HG02588 (cell line): ENCODE measurements around the gene FANCC.

Experiments
- ATAC-seq: cut with Tn5 transposase; IDR thresholded peaks from one replicate; pipeline ENCODE4 v1.9.1; 2021; ENCODE audit warnings: mild to moderate bottlenecking, moderate library complexity; ENCODE audit not compliant: unreplicated experiment

The FANCC gene

DNA sequence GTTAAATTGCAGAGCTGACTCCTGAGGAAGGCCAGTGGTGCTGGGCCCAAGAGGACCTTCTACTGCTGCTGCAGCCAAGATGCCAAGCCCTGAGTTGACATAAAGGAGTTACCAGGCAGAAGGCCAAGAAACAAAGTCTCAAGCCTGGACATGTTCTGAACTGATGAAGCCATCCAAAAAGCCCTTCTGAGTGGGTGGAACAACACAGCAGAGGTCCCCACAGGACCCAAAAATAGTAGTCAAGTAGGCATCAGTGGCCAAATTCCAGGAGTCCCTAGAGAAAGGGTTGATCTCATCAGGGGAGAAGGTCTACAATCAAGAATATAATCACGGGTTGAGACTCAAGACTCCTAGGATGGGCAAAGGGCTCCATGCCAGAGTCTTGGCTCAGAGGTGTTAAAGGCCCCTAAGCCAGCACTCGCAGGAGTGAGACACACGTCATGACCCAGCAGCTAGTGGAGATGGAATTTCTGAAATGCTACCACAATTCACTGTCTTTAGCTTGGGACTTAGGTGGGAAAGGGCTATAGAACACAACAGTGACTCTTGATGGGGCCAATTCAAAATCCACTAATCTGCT, 119.7 kb downstream of the FANCC start:
- ATAC-seq, result no peak

DNA sequence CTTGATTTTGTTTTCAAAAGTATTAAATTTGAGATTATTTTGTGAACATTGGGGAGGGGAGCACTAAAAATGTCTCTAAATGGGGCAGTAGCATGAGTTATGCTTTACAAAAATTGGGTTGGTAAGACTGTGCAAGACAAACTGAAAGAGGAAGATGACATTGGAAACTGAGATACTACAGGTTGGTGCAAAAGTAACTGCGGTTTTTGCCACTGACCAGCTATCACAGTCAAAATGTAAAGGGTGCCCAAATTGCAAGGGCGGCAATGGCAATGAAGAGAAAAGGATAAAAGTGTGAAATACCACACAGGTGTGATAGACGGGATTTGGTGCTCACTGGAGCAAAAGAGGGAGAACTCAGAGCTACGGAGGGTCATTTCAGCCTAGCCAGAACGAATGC, 124.0 kb downstream of the FANCC start:
- no peak for ATAC-seq

DNA sequence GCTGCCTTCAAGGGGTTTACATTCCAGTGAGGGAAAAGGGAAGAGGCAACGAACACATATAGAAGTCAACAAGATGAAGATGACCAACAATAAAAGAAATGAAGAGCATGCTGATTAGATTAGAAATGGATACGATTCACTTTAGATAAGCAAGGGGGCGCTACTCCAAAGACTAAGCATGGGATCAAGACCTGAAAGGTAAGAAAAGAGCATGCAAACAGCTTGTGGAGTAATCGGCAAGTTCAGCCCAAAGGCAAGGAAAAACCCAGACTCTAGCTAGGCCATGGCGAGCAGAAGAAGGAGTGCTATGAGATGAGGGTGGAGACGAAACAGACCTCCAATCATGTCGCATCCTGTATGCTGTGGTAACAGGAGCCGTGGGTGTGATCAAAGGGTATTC, 124.4 kb downstream of the FANCC start:
- ATAC-seq, result no peak

DNA sequence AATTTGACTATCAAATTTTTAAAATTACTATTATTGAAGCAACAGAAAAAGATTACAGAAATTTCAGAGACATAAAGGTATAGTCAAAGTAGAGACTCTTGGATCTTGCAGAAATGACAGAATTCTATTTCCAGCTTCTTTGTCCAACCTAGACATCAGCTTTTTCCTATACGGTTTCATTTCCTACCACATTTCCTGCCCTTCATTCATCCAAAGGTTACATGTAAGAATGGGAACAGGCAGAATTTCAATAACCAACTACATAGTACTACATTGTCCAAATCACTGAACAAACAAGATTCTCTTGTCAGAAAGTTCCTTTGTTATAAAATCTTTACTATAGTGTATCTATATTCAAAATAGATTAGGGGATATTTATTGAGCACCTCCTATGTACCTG, 124.9 kb downstream of the FANCC start:
- ATAC-seq, result no peak

DNA sequence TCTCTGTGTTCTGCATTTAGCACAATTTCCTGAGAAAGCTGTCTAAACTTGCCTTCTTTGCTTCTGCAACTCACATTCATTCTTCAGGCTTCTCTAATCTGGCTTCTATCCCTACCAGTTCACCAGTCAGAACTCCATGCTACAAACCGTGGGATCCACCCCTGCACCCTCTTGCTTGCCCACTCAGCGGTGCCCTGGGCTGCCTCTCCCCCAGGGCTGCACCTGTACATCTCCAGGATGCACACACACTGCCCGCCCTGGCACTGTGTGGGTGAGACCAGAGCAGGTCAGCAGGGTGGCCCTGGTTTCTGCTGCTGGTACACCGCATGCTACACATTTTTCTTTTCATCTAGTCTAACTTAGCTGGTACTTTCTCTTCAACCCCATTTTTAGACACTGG, 127.1 kb downstream of the FANCC start:
- no peak for ATAC-seq

DNA sequence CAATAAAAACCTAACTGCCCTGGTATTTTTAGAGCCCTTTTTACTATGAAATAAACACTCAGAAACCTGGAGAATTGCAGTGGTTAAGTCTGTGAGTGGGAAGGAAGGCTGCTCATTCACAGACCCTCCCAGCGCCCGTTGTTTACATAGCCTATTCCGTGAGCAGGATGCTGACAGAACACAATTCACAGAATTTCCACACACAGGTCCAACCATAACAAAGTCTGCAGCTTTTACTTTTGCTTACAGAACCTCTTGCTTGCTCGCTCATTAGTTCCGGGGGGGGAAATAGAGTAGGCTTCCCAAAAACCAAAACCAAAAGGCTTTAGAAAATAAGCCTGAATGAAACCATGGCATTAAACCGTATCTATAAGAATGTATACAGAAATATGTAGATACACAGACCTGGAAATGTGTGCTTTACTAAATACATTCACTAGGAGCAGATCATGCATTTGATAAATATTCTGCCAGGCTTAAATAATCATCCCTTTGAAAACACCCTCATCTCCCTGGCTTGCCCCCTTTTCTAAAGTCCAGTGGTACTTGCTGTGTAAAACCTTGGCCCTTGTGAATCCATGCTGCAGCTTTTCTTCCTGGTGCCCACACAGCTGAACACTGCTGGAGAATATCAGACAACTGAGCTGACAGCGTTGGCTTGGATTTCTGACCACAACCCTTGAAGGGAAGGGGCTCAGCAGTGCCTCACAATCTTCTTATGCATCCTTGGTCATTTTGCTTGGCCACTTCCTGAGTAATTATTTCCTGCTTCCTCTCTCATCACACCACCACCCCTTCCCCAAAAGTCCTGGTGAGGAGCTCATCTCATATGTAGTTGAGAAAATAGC, 128.0 kb downstream of the FANCC start:
- no peak for ATAC-seq

DNA sequence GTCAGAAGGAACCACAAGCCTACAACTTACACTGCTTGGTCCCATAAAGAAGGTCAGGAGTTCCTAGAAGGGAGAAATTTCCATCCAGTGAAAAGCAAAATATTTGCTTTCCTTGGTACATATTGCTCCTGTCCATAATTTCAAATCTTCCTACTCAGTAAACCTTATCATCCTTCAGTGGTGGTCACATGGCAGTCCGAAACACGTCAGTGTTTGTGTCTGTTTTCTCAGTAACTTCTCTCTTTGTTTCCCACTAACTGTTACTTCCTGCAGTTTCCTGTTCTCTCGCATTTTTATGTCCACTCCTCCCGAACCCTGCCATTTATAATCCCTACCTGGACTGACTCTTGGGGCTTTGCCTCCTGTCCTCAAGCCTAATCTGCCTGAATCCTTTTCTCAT, 129.1 kb downstream of the FANCC start:
- ATAC-seq, result no peak

DNA sequence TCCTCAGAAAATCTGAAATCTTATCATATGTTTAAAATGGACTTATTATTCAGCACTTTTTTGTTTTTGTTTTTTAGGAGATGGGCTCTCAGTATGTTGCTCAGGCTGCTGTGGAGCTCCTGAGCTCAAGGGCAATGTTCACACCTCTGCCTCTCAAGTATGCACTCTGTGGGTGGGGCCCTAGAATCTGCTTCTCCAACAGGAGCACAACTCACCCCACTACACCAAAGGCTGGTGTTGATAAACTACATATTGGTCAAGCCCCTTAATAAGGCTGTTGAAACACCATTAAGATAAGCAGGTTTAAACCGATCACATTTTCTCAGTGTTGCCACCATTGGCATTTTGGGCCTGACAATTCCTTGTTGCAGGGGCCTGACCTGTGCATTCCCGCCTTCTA, 131.6 kb downstream of the FANCC start:
- ATAC-seq, result no peak

DNA sequence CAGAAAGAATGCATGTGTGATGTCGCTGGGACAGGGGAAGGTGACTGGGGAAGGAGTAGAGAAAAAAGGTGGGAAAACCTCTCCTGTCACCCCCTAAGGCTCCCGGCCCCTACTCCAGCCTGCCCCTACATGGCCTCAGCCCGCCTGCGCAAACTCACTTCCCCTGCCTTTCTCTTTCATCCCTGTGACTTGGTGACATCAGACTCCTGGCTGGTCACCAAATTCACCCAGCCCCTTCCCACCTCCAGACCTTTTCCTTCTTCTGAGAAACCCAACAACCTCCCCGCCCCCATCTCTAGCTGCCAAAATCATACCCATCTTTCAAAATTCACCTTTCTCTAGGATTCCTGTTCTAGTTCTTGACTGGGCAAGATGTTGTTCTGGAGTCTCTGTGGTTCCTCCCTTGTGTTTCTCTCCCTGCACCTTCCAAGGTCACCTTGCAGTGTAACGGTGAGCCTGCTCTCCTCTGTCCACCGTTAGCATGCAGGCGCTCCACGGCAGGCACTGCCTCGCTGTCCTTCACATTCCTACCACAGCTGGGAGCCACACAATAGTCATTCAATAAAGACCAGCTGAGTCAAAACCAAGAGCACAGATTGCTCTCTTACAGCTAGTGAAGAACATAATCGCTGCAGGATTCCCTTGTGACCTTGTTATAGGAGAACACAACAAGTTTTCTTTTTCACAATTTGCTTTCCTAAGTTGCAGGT, 134.5 kb downstream of the FANCC start:
- ATAC-seq, result no peak

DNA sequence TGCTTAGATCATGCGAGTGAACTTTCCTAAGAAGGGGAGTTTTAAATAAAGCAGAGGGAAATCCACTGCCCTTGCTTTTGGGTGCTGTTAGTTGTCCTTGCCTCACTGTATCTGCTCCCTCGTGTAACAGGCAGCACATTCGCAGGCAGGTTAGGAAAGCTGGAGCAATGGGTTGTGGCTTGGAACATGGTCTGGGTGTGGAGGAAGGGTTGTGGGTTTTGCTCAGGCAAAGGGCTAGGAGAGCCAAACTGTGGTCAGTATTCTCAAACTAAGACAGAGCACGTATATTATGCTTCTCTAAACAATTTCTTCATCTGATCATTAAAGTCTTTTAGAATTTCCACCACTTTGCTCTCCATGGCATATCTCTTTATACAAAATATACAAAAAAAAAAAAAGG, 135.7 kb downstream of the FANCC start:
- ATAC-seq, result no peak

DNA sequence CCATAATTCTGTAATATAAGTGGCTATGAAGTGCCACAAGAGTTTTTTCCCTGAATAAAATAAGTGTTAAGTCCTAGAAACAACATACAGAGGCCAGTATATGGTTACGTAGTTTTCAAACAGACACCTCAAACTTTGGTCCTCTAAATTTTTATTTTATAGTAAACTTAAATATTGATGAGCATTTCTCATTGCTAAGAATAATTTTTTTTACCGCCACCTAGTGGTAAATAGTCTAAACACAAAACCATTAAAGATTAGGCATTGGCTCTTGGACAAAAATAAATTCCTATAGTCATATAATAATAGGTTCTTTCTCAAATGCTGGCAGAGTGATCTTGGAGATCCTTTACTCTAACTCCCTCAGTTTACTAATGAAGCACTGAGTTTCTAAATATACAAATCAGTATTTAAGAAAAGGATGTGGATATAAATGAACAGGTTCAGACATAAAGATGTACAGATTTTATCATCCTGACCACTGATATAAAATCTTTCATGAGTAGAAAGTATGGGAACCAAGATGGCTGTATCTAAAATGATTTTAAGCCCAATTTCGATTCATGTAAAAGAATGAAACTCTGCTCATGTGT, 136.2 kb downstream of the FANCC start:
- ATAC-seq, result no peak

DNA sequence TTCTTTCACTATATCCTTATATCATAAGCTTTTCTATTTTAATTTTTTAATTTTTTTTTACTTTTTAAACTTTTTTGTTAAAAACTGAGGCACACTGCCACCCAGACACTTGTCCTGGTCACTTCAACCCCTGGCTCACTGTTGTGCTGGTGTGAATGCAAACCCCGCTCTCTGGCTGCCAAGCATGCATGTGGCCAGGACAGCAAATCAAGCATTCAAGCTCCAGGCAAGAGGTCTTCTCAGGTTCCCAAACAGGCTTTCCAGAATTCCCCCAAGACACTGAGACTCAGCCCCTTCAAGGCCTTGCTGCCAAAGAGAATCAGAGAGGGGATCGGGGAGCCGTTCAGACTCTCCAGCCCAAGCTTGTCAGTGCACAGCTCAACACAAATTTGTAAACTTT, 139.9 kb downstream of the FANCC start:
- ATAC-seq, result no peak

DNA sequence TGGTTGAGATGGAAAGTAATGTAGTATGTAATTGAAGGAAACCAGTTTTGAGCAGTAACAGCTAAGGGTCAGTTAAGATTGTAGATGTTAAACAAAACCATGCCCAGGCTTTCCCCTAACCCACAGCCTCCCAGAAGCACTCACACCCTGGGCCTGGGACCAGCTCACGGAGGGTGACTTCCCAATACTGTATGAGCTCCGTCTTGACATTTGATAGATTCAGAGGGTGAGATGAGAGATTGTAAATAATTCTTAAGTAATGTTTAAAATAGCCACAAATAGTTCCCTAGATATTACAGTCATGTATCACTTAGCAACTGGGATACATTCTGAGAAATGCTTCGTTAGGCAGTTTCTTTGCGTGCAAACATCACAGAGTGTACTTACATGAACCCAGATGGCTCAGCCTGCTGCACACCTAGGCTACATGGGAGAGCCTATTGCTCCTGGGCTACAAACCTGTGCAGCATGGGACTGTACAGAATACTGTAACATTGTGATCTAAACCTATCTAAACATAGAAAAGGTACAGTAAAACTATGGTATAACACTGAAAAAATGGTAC, 140.7 kb downstream of the FANCC start:
- no peak for ATAC-seq

DNA sequence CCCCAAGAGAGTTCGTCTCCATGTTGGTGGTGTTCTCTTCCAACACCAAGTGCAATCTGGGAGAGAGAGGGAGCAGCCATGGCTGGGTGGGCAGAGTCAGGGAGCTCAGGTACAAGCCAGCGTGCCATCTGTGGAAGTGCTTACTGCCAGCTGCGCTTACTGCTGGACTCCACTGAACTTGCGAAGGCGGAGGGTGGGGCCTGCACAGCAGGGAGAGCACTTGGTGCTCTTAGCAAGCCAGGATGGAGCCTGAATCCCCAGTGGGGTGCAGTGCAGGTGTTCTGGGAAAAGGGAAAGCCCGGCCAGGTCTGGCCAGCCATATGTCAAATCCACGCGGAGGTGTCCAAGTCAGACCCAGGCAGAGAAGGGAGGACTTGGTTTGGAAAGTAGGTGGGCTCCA, 142.0 kb downstream of the FANCC start:
- no peak for ATAC-seq

DNA sequence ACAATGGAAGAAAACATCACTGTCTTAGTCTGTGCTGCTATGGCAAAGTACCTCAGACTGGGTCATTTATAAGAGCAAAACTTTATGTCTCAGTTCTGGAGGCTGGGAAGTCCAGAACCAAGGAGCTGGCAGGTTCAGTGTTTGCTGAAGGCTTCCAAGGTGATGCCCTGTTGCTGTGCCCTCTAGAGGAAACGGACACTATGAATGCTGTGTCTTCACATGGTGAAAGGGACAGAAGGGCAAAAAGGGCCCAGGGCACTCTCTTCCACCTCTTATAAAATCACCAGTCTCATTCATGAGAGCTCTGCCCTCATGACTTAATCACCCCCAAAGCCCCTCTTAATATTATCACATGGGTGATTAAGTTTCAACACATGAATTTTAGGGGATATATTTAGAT, 143.5 kb downstream of the FANCC start:
- ATAC-seq, result no peak

DNA sequence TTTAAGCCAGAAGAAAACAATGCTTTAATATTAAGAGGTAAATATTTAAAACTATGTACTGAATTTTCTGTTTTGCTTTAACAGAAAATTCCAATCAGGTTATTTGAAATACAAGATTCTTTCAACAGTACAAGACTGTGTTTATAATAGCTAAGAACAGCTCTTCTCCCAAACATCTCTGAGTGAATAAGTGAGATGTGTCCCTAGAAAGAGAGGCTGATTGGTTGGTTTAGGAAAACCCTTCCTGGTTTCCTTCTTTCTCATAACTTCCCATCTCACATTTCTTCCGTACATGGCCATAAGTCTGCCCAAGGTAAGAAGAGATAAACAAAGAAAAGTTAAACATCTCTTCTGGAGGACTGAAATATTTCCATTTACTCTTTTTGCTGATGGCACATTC, 145.9 kb downstream of the FANCC start:
- no peak for ATAC-seq

DNA sequence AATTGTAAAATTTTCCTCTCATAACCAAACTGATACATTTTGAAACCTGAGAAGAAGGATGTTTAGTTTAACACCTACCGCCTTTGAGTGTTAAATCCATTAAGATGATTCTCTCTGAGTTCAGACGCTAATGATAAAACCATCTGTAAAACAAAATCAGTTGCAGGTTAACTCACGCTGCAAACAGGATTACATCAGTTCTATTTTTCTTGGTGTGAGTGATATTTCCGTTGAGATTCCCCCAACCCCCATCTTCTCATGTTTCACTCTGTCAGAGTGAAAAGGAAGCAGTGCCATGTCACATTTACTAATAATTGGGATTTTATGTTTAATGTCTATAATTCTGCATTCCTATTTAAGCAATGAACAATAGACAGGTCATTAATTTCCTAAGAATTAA, 146.5 kb downstream of the FANCC start:
- ATAC-seq, result no peak

DNA sequence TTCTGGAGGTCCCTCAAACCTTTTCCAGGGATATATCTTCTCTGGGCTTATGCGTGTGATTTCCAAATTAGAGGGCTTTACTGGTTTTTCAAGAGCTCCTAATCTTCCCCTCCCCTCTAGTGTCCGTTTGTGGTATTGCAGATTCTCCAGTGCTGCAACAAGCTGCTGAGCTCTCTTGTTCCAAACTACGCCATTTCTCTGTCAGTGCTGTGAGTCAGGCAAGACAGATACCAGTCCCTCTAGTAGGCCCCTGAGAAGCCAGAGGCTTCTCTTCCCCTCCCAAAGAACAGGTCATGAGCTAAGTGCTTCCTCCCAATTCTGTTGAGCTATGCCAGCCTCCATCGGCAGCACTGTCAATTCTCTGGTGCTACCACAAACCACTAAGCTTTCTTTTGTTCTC, 149.5 kb downstream of the FANCC start:
- ATAC-seq, result no peak

DNA sequence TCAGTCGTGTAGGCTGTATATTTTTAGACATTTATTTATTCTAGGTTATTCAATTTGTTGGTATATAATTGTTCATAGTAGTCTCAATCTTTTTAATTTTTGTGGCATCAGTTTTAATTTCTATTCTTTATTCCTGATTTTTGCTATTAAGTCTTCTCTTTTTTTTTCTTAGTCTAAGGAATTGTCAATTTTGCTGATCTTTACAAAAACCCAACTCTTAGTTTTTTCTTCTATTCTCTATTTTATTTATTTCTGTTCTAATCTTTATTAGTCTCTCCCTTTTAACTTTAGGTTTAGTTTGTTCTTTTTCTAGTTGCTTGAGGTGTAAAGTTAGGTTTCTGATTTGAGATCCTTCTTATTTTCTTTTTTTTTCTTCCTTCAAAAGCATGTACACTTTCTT, 152.5 kb downstream of the FANCC start:
- ATAC-seq, result no peak

DNA sequence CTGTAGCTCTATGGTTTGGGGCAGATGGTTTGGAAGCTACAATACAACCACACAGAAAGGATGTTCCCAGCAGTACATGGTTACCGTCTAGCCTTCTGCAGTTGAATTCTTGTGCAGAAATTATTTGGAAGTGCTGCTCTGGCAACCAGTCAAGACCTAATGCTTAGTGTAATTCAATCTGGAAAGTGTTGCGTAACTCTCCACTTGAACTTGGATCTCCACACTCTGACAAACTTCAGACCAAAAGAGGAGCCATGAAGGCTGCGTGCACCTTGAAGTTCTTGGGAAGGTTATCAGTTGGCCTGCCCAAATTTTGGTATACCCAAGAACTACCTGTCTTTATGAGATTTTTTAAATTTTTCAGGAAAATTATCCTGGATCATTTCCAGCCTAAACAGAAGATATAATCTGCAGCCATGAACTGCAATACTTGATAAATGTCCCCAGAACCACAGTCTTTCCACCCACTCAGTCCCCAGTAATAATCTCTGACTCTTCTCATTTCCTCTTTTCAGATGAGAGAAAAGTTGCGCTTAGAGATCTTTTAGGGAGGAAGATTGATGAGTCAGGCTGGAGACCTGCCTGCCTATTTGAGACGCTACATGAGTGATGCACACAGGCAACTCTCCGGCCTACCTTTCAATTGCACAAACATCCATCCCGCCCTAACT, 159.9 kb downstream of the FANCC start:
- ATAC-seq, result peak; percentile 72

DNA sequence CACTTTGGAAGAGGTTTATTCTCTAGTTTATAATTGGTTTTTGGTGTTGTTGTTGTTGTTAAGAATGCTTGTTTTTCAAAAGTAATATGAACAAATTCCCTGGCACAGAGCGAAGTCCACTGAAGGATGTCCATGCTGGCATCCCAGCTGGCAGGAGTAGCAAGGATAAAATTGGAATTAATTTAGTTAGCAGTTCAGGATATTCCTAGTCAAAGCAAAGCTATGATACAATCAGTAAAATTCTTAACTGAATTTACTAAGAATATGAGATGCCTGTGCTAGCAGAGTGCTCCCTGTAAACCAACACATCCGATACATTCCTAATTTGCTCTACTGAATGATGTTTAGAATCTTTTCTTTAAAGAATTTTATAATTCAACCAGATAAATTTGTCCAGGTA, 161.4 kb downstream of the FANCC start:
- ATAC-seq, result no peak
